Chondrocyte (in vitro differentiated cells): ENCODE data around the gene AQP5. TPM values are rescaled to one million over a fixed set of nuclear protein-coding genes. Genes with fewer than 3 reads are reported as not detected.

Experiments
- DNase-seq: peaks from one replicate; pipeline ENCODE4 v3.0.0; 2021; ENCODE audit warnings: mixed read lengths, low spot score
- H3K27ac Mint-ChIP-seq: one replicate; pipeline ENCODE4 v1.8.0; 2021; ENCODE audit warnings: mild to moderate bottlenecking, moderate library complexity, mixed read lengths; ENCODE audit not compliant: unreplicated experiment
- H3K27me3 Mint-ChIP-seq: 2 replicates; pipeline ENCODE4 v1.8.0; 2021; ENCODE audit warnings: low read depth, mixed read lengths
- H3K36me3 Mint-ChIP-seq: 2 replicates; pipeline ENCODE4 v1.8.0; 2021; ENCODE audit warnings: low read depth, mixed read lengths
- H3K4me1 Mint-ChIP-seq: 2 replicates; pipeline ENCODE4 v1.8.0; 2021; ENCODE audit warnings: low read depth, mild to moderate bottlenecking, mixed read lengths
- H3K4me3 Mint-ChIP-seq: one replicate; pipeline ENCODE4 v1.8.0; 2021; ENCODE audit warnings: mild to moderate bottlenecking, moderate library complexity, mixed read lengths; ENCODE audit not compliant: unreplicated experiment
- H3K9me3 Mint-ChIP-seq: 2 replicates; pipeline ENCODE4 v1.8.0; 2021; ENCODE audit warnings: low read depth, mixed read lengths
- long read RNA-seq: library from polyadenylated mRNA; stranded (forward); transcript quantifications from one replicate; pipeline ENCODE4 v2.0.0, GENCODE V29; 2021
- total RNA-seq: library from RNA; stranded (reverse); gene quantifications from 3 replicates; pipeline ENCODE4 v1.2.1, GENCODE V29; 2021
- TF ChIP-seq, protein P1 (sequence below): fragments of 200-600 bp; sonication (generic); IDR thresholded peaks from 2 replicates; pipeline ENCODE4 v1.5.0; 2021; ENCODE audit warnings: antibody characterized with exemption, mild to moderate bottlenecking, moderate library complexity

The AQP5 gene
- total RNA-seq = 0.20 TPM in 1 of 3 replicates, not detected in the others
- long read RNA-seq = 0 reads

DNA sequence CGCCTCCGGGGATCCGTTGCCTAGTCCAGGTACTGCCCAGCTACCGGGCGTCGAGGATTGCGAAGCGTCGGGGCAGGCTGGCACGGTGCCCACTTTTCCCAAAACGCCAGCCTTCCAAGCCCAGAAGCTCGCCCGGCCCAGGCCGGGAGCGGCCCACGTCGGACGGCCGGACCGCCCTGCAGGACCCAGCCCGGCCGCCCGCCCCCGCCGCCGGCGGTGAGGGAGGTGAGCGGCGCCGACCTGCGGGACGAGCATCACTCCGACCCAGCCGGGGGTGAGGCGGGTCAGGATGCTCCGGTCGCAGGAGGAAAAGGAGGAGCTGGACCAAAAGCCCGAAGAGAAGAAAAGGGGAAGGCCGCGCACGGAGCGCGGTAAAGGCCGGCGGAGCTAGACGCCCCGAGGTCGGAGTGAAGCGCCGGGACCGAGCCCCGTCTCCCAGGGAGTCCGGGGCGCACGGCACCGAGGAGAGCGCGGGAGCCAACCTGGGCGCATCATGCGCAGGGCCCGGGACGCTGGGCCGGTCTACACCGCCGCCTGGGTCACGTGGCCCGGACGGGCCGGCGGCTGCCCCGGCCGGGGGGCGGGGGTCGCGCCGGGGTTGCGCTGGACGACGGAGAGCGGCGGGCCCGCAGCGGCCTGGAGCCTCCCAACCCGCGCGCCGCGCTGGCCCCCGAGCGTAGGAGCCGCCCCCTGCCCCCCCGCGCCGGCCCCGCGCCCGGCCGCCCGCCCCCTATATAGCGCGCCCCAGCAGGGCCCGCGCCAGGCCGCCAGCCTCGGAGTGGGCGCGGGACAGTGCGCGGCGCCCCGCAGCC lies at the start of gene AQP5:
Gene AQP5, plus strand, starts transcription at position 762 of the 812 bp plus-strand sequence. CDS start 146 bp downstream, outside the sequence.
- no peaks in the 10 kb centered on the region for H3K36me3 Mint-ChIP-seq
- TF ChIP-seq, protein P1, sequence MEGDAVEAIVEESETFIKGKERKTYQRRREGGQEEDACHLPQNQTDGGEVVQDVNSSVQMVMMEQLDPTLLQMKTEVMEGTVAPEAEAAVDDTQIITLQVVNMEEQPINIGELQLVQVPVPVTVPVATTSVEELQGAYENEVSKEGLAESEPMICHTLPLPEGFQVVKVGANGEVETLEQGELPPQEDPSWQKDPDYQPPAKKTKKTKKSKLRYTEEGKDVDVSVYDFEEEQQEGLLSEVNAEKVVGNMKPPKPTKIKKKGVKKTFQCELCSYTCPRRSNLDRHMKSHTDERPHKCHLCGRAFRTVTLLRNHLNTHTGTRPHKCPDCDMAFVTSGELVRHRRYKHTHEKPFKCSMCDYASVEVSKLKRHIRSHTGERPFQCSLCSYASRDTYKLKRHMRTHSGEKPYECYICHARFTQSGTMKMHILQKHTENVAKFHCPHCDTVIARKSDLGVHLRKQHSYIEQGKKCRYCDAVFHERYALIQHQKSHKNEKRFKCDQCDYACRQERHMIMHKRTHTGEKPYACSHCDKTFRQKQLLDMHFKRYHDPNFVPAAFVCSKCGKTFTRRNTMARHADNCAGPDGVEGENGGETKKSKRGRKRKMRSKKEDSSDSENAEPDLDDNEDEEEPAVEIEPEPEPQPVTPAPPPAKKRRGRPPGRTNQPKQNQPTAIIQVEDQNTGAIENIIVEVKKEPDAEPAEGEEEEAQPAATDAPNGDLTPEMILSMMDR = no peak
- DNase-seq = no peak
- peak within 1 kb of the TSS; percentile 50 for H3K4me3 Mint-ChIP-seq
- no peaks in the 10 kb centered on the region for H3K9me3 Mint-ChIP-seq
- peaks cover 25% of the 10 kb centered on the region for H3K4me1 Mint-ChIP-seq
- H3K27ac Mint-ChIP-seq = no peak within 1 kb of the TSS
- H3K27me3 Mint-ChIP-seq = peaks cover 15% of the 10 kb centered on the region

DNA sequence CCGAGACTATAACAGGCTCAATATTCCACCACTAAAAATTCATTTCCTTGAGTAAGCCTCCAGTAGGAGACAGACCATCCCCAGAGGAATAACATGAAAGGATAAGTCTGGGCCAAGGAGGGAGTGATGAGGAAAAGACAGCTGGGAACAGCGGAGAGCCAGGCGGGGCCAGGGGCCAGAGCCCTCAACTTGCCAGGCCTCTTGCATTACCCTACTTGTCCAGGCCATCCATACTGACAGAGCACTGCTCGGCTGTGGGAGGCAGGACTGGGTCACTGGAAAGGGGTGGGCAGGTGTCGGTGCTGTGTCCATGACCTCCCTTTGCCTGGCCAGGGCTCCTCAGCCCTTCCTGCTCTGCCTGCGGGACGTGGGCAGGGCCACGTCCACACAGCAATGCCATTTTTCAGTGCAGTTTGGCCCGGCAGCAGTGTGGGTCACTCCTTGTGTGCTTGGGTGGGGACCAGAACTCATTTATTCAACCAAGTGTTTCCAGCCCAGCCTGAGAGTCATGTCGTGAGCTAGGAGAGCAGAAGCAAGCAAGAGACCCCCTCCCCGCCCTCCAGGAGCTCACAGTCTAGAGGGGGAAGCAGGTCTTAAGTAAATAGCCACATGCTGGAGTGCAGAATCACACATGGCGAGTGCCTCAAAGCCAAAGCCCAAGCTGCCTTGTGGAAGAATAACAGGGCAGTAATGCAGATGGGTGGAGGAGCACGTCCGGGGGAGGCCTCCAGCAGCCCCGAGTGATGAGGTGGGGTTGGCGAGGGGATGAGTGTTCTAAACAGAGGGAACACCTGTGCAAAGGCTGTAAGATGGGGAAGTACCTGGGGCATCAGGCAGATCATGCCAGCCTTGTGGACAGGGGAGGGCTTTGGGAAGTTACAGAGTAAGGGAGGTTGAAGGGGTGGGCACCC lies 49.1 kb upstream of the AQP5 start:
- peaks cover 23% of the 10 kb centered on the region for H3K4me1 Mint-ChIP-seq

DNA sequence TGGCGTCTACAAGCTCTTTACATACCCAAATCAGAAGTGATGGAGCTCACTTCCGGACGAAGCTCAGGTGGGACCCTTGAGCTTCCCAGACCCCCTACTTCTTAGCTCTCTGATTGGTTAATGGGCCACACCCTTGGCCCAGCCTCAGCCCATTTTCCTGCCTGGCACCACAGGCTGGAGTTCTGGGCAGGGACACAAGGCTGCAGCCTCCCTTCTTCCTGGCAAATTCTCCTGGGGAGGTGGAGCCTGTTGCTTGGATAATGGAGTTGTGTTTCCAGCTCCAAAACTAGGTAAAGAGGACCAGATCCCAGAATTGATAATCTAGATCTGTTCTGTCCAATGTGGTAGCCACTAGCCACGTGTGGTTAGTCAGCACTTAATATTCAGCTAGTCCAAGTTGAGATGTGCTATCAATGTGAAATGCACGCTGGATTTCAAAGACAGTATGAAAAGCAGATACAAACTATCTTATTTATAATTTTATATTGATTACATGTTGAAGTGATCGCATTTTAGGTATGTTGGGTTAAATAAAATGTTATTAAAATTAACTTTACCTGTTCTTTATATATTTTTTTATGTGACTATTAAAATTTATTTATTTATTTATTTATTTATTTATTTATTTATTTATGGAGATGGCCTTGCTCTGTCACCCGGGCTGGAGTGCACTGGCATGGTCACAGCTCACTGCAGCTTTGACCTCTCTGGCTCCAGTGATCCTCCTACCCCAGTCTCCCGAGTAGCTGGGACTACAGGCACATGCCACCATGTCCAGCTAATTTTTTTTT lies 45.3 kb upstream of the AQP5 start:
- TF ChIP-seq, protein P1 = no peak
- no peak for DNase-seq
- no peaks in the 10 kb centered on the region for H3K9me3 Mint-ChIP-seq
- H3K27ac Mint-ChIP-seq = no peak overlapping the region
- H3K27me3 Mint-ChIP-seq = no peaks in the 10 kb centered on the region
- no peak overlapping the region for H3K4me3 Mint-ChIP-seq
- peaks cover 5% of the 10 kb centered on the region for H3K4me1 Mint-ChIP-seq
- H3K36me3 Mint-ChIP-seq = no peaks in the 10 kb centered on the region

More for the DNA sequence above, 49.1 kb upstream of the AQP5 start:
- Mint-ChIP-seq H3K27ac (no peak overlapping the region), H3K27me3 (no peaks in the 10 kb centered on the region), H3K9me3 (no peaks in the 10 kb centered on the region), H3K36me3 (no peaks in the 10 kb centered on the region), H3K4me3 (no peak overlapping the region)
- TF ChIP-seq, protein P1 = no peak
- DNase-seq = peak; percentile 58

DNA sequence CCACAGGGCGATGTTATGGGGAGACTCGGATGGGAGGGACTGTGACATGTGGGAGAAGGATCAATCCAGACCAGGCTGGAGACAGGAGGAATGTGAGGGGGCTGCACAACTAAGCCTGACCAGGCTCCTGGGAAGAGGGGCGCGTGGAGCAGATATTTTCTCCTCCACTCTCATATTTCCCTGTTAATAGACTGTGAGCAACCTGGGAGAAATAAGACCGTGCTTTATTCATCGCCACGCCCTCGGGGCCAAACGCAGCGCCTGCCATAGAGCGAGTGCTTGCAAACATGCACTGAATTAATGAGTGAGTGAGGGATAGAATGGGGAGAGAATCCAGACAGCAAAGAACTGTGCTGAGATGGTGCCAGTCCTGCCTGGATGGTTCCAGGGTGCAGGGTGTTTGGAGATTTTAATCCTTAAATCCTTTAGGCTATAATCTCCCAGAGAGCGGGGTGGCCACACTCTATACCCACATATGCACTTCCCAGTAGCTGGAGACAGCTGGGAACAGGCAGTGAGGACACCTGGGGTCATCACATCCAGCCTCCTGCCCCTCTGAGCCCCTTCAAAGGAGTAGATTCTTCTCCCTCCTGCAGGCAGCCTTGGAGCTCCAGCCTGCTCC lies 44.4 kb upstream of the AQP5 start:
- DNase-seq = no peak
- Mint-ChIP-seq H3K9me3 (no peaks in the 10 kb centered on the region), H3K4me3 (no peak overlapping the region), H3K36me3 (no peaks in the 10 kb centered on the region), H3K27me3 (no peaks in the 10 kb centered on the region), H3K4me1 (peaks cover 5% of the 10 kb centered on the region), H3K27ac (no peak overlapping the region)
- TF ChIP-seq, protein P1 = no peak
